Ectodermal cell (in vitro differentiated cells): ENCODE measurements around the gene DPEP2NB.
"Not testable (repeated sequence)": the region's sequence is repeated elsewhere in the genome, so short reads cannot be mapped to it uniquely, and the experiment has no call there.

Experiments used
- H3K27ac ChIP-seq: 2 replicates; pipeline ENCODE4 v1.7.0; 2013; ENCODE audit warnings: mild to moderate bottlenecking, low read depth, low read length; ENCODE audit not compliant: insufficient read depth, poor library complexity, severe bottlenecking
- H3K27me3 ChIP-seq: 2 replicates; pipeline ENCODE4 v1.7.0; 2013; ENCODE audit warnings: mild to moderate bottlenecking, low read length; ENCODE audit not compliant: insufficient read depth, control insufficient read depth, poor library complexity, severe bottlenecking
- H3K36me3 ChIP-seq: one replicate; pipeline ENCODE4 v1.7.0; 2013; ENCODE audit warnings: low read length; ENCODE audit not compliant: control insufficient read depth, insufficient read depth
- H3K4me1 ChIP-seq: one replicate; pipeline ENCODE4 v1.7.0; 2013; ENCODE audit warnings: low read length; ENCODE audit not compliant: control insufficient read depth, insufficient read depth
- H3K4me3 ChIP-seq: 2 replicates; pipeline ENCODE4 v1.7.0; 2013; ENCODE audit warnings: low read depth, low read length, control low read depth; ENCODE audit not compliant: insufficient read depth
- H3K9me3 ChIP-seq: 2 replicates; pipeline ENCODE4 v1.7.0; 2013; ENCODE audit warnings: mild to moderate bottlenecking, low read length, moderate library complexity; ENCODE audit not compliant: control insufficient read depth
- WGBS, 2 experiments: methylation state at CpG; one replicate each; pipeline ENCODE4 v1.1.7; 2013; ENCODE audit warnings: missing lambda C conversion rate in 2 of 2; 5-methylcytosine and 5-hydroxymethylcytosine counted together

Gene DPEP2NB

DNA sequence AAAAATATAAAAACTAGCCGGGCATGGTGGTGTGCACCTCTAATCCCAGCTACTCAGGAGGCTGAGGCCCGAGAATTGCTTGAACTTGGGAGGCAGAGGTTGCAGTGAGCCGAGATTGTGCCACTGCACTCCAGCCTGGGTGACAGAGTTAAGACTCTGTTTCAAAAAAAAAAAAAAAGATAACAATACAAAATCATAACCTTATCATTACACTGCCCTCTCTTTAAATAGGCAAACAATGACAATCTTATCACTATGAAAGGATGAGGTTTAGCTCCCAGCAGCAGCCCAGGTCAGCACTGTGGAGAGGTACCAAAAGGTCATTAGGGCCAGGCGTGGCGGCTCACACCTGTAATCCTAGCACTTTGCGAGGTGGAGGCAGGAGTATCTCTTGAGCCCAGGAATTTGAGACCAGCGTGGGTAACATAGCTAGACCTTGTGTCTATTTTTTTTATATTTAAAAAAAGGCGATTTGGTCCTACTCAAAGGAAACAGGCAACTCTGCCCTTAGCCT is 3.5 kb upstream of the DPEP2NB start:
- Histone ChIP-seq H3K27me3 (no peaks in the 10 kb centered on the region), H3K4me3 (no peak overlapping the region), H3K27ac (no peak overlapping the region), H3K4me1 (peaks cover 13% of the 10 kb centered on the region), H3K36me3 (no peaks in the 10 kb centered on the region), H3K9me3 (no peaks in the 10 kb centered on the region)
- 85 to 86% methylated on average over 8 of the region's 8 CpGs for WGBS, 2 experiments

DNA sequence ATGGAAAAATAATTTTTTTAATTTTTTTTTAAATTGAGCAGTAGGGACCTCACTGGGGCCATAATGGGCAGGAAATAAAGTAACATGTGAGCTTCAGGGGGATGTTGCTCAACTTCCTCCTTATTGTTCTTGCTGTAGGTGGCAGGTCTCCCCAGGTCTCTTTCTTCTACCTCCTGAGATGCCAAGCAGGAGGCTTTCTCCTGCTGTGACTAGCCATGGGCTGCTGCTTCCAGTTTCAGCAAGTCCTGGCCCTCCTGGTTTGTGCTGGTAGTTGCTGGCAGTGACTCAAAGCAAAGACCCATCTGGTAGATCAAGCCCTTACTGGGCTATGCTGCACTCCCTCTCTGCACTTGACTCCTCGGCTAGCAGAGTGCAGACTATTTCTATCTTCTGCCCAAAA is 2.3 kb downstream of the DPEP2NB start:
- WGBS, 2 experiments: 80 to 88% methylated on average over 1 of the region's 1 CpG
- no peaks in the 10 kb centered on the region for H3K36me3 ChIP-seq
- H3K4me1 ChIP-seq: no peaks in the 10 kb centered on the region
- H3K27ac ChIP-seq: no peak overlapping the region
- H3K9me3 ChIP-seq: no peaks in the 10 kb centered on the region
- H3K27me3 ChIP-seq: no peaks in the 10 kb centered on the region
- H3K4me3 ChIP-seq: no peak overlapping the region

DNA sequence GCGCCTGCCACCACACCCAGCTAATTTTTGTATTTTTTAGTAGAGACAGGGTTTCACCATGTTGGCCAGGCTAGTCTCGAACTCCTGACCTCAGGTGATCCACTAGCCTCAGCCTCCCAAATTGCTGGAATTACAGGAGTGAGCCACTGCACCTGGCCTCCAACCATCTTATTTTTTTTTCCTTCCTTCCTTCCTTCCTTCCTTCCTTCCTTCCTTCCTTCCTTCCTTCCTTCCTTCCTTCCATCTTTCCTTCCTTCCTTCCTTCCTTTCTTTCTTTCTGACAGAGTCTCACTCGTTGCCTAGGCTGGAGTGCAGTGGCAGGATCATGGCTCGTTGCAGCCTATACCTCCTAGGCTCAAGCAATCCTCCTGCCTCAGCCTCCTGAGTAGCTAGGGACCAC is 5.8 kb downstream of the DPEP2NB start:
- not testable (repeated sequence) for H3K27ac ChIP-seq, H3K36me3 ChIP-seq, H3K9me3 ChIP-seq, H3K4me1 ChIP-seq, H3K4me3 ChIP-seq, H3K27me3 ChIP-seq
- 88 to 91% methylated on average over 4 of the region's 4 CpGs for WGBS, 2 experiments

DNA sequence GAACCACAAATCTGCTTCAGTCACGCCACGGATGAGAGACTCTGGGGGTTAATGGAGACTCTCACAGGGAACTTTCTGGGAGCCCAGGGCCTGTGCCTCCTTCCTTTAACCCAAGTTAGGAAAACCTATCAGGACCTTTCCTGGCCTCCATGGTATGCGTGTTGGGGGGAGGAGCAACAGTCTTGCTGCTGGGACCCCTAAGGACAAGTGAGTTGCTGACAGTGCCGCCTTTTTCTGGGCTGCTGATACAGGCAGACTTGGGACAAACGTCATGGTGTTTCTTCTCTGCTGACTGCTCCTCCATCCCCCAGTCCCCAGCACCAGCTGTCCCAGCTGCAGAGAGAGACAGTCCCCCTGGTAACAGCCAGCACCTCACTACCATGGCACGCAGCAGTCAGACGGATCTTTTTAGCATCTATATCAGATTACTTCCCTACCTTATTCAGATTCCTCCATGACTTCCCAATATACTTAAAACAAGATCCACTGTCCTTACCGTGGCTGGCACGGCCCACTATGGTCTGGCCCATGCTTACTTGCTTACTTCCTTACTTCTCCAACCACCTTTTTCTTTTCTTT is 6.5 kb downstream of the DPEP2NB start:
- no peaks in the 10 kb centered on the region for H3K27me3 ChIP-seq
- WGBS, 2 experiments: 64 to 68% methylated on average over 9 of the region's 9 CpGs
- no peaks in the 10 kb centered on the region for H3K36me3 ChIP-seq
- no peaks in the 10 kb centered on the region for H3K9me3 ChIP-seq
- no peak overlapping the region for H3K27ac ChIP-seq
- H3K4me1 ChIP-seq: no peaks in the 10 kb centered on the region
- no peak overlapping the region for H3K4me3 ChIP-seq

DNA sequence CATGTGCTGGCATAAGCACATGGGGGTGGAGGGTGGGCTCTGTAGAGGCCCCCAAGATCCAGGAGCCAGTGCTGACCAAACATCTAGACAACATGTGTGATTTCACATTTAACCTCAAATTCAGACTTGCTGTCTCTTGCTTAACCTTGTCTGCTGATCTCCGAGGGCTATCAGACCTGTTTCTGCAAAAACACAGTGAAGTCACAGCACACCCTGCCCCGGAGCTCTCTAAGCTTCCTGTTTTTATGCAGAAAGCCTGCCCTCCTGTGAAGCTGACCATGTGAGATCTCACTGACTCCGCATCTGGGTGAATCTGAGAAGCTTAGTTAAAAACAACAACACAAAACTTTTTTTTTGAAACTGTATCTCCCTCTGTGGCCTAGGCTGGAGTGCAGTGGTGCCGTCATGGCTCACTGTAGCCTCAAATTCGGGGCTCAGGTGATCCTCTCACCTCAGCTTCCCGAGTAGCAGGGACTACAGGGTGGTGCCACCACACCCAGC is 9.9 kb downstream of the DPEP2NB start:
- no peak overlapping the region for H3K4me3 ChIP-seq
- no peaks in the 10 kb centered on the region for H3K9me3 ChIP-seq
- no peak overlapping the region for H3K27ac ChIP-seq
- WGBS, 2 experiments: 66 to 71% methylated on average over 6 of the region's 6 CpGs
- no peaks in the 10 kb centered on the region for H3K27me3 ChIP-seq
- no peaks in the 10 kb centered on the region for H3K36me3 ChIP-seq
- H3K4me1 ChIP-seq: no peaks in the 10 kb centered on the region

DNA sequence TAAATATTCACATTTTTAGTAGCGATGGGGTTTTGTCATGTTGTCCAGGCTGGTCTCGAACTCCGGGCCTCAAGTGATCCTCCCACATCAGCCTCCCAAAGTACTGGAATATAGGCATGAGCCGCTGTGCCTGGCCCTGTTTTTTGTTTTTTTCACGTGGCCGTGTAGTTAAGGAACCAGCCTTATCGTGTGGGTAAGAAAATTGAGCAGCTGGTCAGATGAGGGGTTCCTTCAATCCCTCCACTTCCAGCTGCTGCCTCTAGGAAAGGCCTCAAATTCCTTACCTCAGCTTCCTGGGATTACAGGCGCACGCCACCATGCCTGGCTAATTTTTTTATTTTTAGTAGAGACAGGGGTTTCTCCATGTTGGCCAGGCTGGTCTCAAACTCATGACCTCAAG is 10.5 kb downstream of the DPEP2NB start:
- no peaks in the 10 kb centered on the region for H3K9me3 ChIP-seq
- no peak overlapping the region for H3K27ac ChIP-seq
- no peaks in the 10 kb centered on the region for H3K27me3 ChIP-seq
- H3K4me1 ChIP-seq: no peaks in the 10 kb centered on the region
- no peak overlapping the region for H3K4me3 ChIP-seq
- no peaks in the 10 kb centered on the region for H3K36me3 ChIP-seq
- 90 to 95% methylated on average over 9 of the region's 9 CpGs for WGBS, 2 experiments

DNA sequence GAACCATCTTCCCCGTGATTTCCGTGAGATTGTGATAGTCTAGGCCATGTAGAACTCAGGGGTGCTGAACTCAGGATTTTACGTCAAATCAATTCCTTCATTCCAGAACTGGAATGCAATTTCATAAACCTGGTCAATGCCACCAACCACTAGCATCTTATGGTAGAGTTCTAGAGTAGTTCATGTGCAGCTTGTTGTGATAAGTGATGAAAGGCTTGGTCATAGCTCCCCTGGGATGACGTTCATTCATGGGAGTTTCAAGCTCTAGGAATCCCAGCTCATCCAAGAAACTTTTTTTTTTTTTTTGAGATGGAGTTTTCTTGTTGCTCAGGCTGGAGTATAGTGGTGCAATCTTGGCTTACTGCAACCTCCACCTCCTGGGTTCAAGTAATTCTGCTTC is 12.7 kb downstream of the DPEP2NB start:
- H3K9me3 ChIP-seq: no peaks in the 10 kb centered on the region
- 89 to 92% methylated on average over 4 of the region's 4 CpGs for WGBS, 2 experiments
- no peaks in the 10 kb centered on the region for H3K27me3 ChIP-seq
- H3K4me1 ChIP-seq: no peaks in the 10 kb centered on the region
- H3K36me3 ChIP-seq: no peaks in the 10 kb centered on the region
- H3K27ac ChIP-seq: no peak overlapping the region
- no peak overlapping the region for H3K4me3 ChIP-seq

DNA sequence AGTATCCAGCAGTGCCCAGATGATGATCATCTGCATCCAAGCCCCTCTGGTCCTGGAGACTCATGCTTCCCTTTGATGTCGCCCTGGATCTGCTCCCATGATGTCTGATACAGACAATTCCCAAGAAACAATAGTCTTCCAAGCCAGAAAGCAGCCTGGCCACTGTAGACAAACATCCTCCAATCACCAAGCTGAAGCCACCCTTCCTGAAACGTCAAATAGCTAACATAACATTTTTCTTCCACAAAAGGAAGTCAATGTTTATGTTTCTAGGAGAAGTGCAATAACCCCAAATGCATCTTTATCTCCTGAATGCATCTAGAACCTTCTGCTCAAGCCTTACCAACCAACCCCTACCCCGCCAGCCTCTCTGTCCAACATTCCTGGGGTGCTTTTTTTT is 15.3 kb downstream of the DPEP2NB start:
- H3K36me3 ChIP-seq: no peaks in the 10 kb centered on the region
- no peaks in the 10 kb centered on the region for H3K9me3 ChIP-seq
- WGBS, 2 experiments: 82 to 90% methylated on average over 3 of the region's 3 CpGs
- H3K27ac ChIP-seq: no peak overlapping the region
- H3K4me1 ChIP-seq: no peaks in the 10 kb centered on the region
- H3K4me3 ChIP-seq: no peak overlapping the region
- H3K27me3 ChIP-seq: no peaks in the 10 kb centered on the region

DNA sequence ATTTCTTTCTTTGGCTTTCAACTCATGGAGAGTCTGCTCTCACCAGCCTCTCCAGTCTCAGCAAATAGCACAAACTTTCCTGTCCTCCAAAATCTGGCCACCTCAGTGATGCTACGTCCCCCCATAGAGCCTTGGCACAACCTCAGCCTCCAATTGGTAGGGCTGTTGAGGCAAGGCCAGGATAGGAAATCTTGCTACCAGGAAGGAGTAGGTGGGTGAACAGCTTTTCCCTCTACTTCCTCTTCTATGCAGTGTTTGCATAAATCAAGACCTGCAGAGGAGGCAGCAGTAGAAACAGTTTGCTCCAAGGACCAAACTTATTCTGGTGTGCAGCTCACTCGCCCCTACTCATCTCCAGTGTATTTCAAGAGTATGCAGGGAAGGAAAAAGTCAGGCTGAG is 15.7 kb downstream of the DPEP2NB start:
- H3K9me3 ChIP-seq: no peaks in the 10 kb centered on the region
- no peaks in the 10 kb centered on the region for H3K36me3 ChIP-seq
- H3K27ac ChIP-seq: no peak overlapping the region
- no peaks in the 10 kb centered on the region for H3K27me3 ChIP-seq
- no peak overlapping the region for H3K4me3 ChIP-seq
- no peaks in the 10 kb centered on the region for H3K4me1 ChIP-seq
- WGBS, 2 experiments: 90 to 97% methylated on average over 2 of the region's 2 CpGs

DNA sequence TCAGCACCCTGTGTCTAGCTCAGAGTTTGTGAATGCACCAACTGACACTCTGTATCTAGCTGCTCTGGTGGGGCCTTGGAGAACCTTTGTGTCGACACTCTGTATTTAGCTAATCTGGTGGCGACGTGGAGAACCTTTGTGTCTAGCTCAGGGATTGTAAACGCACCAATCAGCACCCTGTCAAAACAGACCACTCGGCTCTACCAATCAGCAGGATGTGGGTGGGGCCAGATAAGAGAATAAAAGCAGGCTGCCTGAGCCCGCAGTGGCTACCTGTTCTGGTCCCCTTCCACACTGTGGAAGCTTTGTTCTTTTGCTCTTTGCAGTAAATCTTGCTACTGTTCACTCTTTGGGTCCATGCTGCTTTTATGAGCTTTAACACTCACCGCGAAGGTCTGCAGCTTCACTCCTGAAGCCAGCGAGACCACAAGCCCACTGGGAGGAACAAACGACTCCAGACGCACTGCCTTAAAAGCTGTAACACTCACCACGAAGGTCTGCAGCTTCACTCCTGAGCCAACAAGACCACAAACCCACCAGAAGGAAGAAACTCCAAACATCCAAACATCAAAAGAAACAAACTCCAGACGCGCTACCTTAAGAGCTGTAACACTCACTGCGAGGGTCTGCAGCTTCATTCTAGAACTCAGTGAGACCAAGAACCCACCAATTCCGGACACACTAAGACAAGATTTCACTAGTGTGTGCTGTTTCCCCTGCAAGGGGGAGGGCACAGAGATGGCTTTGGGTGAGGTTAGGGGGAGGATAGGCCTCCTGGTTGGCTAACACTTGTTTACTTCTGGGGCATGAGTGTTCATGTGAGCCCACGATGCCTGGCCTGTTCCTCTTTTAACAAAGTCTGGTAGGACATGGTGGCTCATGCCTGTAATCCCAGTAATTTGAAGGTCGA is 16.7 kb downstream of the DPEP2NB start, which contains the start of gene DPEP2:
Gene DPEP2, minus strand, starts transcription at position 706 of the 910 bp plus-strand sequence. CDS start 6,272 bp downstream, outside the sequence.
- WGBS, 2 experiments: 93 to 95% methylated on average over 18 of the region's 18 CpGs
- not testable (repeated sequence) for H3K4me3 ChIP-seq, H3K4me1 ChIP-seq, H3K36me3 ChIP-seq, H3K27ac ChIP-seq, H3K27me3 ChIP-seq, H3K9me3 ChIP-seq
